NOMO-1 (cell line): Measurements from ENCODE around the gene SIL1.
"Not testable (repeated sequence)": the region's sequence is repeated elsewhere in the genome, so short reads cannot be mapped to it uniquely, and the experiment has no call there.

Experiments used
- DNase-seq, 2 experiments: peaks; one replicate each; lab custom pipeline; 2025; ENCODE audit not compliant: unreplicated experiment in 2 of 2; lab: John Stamatoyannopoulos, UW

Gene SIL1

GRCh38 chr5:139205124-139205523 is 7.0 kb upstream of the SIL1 start:
- peak in 1 of 2 experiments; percentile 15 for DNase-seq

DNA sequence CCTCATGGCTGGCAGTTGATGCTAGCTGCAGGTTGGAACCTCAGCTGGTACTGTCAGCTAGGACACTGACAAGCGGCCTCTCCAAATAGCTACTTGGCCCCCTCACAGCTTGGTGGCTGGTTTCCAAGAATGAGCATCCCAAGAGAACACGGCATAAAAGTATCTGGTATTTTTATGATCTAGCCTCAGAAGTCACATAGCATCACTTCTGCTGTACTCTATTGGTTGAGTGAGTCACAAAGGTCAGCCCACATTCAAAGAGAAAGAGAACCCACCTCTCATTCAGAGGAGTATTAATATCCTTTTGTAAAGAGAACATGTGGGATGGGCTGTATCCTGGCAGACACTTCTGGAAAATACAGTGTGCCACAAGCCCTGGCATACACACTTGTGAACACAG is 6.0 kb upstream of the SIL1 start:
- no peak for DNase-seq

DNA sequence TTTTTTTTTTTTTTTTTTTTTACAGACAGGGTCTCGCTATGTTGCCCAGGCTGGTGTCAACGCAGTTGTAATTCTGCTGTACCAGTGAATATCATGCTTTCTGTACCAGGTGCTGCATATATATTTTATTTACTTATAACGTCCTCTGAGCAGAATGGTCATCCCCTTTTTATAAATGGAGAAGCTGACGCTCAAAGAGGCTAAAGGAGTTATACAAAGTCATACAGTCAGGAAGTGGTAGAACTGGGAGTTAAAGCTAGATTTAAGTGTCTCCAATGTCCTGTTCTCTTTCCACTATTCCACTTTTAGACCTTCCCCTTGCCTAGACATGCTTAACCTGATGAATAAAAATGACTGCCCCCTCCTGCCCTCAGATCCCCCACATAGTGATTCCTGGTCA is 1.2 kb upstream of the SIL1 start:
- peak in 1 of 2 experiments; percentile 34 for DNase-seq

- DNase-seq = peak; percentile 37 to 60
These were observed 1.7 kb downstream of the SIL1 start for GRCh38 chr5:139196296-139196956.

DNA sequence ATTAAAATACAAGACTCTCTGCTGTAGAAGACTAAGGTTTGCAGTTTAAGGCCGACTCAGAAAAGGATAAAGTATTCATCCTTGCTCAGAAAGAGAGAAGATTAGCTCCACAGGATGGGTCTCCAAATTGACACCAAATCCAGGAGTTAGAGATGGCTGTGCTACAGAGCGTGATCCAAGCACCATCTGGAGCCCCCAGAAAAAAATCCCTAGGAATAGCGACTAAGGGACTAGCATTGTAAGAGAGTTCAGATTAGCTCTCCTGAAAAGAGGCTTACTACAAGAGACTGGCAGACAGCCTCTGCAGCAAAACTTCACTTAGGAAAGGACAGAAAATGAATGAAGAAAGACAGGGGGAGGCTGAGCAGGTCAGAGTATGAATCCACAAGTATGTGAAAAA is 3.7 kb downstream of the SIL1 start:
- no peak for DNase-seq

GRCh38 chr5:139193928-139194327 is 4.2 kb downstream of the SIL1 start:
- no peak for DNase-seq

- DNase-seq = not testable (repeated sequence)
These were observed 5.3 kb downstream of the SIL1 start for GRCh38 chr5:139192906-139193305.

GRCh38 chr5:139191954-139192353 is 6.2 kb downstream of the SIL1 start:
- DNase-seq = not testable (repeated sequence)

DNA sequence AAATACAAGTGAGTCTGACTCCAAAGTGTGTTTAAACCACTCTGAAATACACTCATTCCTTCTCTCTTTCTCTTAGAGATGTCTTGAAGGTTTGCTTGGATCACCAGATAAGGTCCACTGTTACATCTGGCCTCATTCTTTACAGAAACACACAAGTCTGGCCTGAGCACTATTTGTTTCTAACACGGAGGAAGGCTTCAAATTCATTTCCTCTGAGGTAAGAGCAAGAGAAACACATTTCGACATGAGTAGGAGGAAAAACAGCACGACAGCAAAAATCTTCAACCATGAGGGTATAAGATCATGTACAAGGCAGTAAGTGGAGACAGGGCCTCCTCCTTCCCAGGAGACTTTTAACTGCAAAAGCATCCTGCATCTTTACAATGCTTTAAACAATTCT is 8.0 kb downstream of the SIL1 start:
- DNase-seq = peak in 1 of 2 experiments; percentile 4

DNA sequence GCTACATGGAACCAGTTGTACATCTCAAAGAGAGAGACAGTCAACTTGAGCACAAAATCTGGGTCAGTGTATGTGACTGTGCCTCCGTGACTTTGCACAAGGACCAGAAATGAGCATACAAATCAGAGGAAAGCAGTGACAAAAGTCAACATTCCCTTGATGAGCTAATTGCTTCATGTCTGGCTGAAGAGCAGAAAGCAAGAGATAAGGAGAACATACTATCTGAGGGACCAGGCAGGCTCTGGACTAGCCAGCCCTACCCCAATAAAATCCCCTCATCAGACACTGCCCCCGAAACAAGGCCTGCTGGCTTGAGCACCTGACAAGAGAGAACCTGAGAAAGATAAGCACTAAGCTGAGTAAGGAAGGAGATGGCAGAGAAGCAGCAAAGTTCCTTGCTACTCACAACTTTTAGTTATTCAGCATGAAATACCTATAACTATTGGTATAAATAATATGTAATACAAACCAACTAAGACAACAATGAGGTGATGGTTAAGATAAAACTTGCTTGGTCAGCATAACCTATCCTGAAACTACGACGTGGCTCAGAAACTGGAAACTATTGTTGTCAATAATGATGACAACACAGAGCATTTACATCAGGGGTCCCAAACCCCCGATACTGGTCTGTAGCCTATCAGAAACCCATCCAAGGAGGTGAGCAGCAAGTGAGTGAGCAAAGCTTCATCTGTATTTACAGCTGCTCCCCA is 9.5 kb downstream of the SIL1 start:
- DNase-seq = no peak

DNA sequence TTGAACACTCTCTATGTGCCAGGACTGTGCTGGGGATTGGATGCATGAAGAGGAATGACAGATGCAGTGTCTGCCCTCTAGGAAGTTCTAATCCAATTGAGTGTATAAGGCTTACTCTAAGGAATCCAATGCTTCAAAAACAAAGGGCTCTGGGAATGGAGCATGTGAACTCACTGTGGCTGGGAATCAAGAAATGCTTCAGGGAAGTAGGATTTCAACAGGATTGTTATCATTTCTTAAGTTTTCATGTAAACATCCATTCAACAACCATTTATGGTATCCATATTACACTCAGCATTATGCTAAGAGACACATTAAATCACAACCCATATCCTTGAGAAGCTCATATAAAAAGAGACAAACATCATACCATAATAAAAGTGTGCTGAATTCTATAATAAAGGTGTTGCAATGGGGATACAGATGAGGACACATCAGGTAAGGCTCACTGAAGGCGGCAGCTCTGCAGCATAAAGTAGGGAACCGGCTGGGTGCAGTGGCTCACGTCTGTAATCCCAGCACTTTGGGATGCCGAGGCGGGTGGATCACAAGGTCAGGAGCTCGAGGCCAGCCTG is 11.3 kb downstream of the SIL1 start:
- no peak for DNase-seq

- DNase-seq = no peak
These were observed 11.9 kb downstream of the SIL1 start for GRCh38 chr5:139186261-139186660.

- no peak for DNase-seq
These were observed 12.6 kb downstream of the SIL1 start for GRCh38 chr5:139185589-139185988.

GRCh38 chr5:139183502-139183901 is 14.7 kb downstream of the SIL1 start:
- DNase-seq = no peak

GRCh38 chr5:139182528-139183296 is 15.5 kb downstream of the SIL1 start:
- DNase-seq = no peak

GRCh38 chr5:139181835-139182452 is 16.2 kb downstream of the SIL1 start:
- peak in 1 of 2 experiments; percentile 53 for DNase-seq

- no peak for DNase-seq
These were observed 16.8 kb downstream of the SIL1 start for GRCh38 chr5:139181322-139181730.

DNA sequence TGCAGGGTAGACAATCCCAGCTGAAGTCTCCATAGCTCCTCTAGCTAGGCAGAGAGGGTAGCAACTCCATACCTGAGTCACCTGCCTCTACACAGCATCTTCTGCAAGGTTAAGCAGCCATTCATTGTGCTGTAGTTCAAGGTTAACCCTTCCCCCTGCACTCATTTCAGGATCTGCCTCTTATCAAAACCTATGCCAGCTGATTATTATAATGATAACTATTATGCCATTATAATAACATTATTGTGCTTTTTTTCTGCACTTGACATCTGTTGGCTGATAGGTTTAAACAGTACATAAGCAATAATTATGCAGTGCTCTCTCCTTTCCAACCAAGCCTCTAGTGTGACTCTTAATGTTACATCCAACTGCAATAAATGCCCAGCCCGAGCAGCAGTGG is 17.3 kb downstream of the SIL1 start:
- no peak for DNase-seq

GRCh38 chr5:139179778-139180513 is 18.2 kb downstream of the SIL1 start:
- not testable (repeated sequence) for DNase-seq

GRCh38 chr5:139178935-139179334 is 19.2 kb downstream of the SIL1 start:
- DNase-seq = no peak
